ENCODE data around the gene UBXN10. TPM values are rescaled to one million over a fixed set of nuclear protein-coding genes. Genes with fewer than 3 reads are reported as not detected.

The UBXN10 gene
- total RNA-seq, 4 donors from 2014 or later, result 0.16 to 0.68 (median 0.52) TPM

DNA sequence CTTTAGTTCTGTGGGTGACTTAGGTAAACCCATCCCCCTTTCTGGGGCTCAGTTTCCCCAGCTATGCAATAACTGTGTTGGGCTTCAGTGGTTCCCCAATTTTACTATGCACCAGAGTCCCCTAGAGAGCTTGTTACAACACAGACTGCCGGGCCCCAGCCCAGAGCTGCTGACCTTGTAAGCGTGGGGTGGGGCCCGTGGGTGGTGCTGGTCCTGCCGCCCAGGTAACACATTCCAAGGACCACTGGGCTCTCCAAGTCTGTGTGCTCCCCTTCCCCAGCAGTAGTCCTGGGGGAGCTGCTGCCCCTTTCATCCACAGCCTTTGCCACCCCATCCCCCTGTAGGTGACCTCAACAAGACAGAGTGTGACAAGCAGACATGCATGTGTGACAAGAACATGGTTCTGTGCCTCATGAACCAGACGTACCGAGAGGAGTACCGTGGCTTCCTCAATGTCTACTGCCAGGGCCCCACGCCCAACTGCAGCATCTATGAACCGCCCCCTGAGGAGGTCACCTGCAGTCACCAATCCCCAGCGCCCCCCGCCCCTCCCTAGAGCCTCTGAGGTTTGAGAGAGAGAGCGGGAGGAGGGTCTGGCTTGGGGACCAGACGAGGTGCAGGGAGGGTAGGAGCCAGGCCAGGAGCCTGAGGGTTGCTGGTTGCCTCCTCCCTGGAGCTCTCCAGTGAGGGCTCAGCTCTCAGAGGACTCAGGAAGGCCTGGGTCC, 37.9 kb upstream of the UBXN10 start:
- TF ChIP-seq, protein P1, sequence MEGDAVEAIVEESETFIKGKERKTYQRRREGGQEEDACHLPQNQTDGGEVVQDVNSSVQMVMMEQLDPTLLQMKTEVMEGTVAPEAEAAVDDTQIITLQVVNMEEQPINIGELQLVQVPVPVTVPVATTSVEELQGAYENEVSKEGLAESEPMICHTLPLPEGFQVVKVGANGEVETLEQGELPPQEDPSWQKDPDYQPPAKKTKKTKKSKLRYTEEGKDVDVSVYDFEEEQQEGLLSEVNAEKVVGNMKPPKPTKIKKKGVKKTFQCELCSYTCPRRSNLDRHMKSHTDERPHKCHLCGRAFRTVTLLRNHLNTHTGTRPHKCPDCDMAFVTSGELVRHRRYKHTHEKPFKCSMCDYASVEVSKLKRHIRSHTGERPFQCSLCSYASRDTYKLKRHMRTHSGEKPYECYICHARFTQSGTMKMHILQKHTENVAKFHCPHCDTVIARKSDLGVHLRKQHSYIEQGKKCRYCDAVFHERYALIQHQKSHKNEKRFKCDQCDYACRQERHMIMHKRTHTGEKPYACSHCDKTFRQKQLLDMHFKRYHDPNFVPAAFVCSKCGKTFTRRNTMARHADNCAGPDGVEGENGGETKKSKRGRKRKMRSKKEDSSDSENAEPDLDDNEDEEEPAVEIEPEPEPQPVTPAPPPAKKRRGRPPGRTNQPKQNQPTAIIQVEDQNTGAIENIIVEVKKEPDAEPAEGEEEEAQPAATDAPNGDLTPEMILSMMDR (IDR thresholded peaks at IDR 0.05; ENCODE audit: low read depth), result no peak

DNA sequence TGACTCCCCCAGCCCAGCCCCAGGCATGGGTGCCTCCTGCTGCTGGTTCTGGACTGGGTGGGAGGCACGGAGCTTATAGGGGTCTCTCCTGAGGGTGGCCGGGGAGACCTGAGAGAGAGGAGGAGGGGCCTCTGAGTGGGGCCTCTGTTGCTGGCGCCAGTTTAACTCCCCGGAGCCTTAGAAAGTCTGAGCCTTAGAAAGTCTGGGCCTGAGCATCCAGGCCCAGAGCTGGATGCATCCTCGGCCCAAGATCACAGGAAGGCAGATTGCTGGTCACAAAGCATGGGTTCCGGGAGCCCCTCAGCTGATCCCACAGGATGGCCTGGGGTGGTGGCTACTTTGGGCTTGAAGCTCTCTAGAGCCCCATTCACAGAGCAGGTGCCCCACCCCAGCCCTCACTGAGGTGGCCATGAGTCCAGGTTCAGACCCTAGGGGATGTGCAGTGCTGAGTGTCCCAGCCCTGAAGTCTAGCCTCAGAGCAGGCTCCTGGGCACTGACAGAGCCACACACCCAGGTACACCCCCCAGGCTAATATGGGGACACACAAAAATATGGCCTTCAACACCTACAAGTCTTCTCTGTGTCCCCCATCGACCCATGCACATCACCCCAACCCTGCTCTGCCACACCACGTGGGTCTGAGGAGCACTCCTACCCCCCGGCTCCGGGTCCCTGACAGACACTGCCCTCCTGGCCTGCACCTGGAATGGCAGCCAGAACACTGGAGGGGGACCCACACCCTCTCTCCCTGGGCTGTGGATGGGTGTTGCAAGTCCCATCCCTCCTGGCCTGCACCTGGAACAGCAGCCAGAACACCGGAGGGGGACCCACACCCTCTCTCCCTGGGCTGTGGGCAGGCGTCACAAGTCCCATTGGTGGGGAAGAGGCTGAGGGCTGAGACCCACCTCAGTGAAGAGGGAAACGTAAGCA, 37.1 kb upstream of the UBXN10 start:
- TF ChIP-seq, protein P1 (IDR thresholded peaks at IDR 0.05; ENCODE audit: low read depth), result no peak

DNA sequence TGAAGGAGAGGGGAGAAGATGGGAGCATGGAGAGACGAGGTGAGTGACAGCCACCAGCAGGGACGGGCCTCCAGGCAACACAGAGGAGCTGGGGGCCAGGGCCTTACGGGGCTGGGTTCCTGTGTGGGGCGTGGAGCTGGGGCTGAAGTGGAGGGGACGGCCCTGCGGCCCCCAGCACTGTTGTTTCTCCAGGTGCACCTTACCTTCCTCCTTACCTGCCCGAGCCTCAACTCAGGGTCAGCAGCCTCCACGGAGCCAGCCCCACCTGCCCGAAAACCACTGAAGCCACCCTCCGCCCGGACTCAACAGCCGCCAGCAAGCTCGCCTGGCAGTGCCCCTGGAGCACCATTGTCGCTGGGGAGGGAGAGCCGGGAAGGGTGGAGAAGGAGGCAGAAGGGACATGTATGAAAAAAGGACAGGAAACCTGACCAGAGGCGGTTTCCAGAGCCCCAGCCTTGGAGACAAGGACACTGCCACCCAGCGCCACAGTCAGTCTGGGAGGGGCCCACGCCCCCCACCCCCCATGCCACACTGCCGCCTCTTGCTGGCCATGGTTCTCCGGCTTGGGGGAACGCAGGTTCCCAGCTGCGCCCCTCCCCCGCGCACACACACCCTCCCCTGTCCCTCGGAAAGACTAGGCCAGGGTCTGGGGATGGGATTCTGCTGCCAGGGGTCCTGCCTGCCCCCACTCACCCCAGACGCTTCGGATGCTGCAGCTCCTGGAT, 36.1 kb upstream of the UBXN10 start:
- TF ChIP-seq, protein P1 (IDR thresholded peaks at IDR 0.05; ENCODE audit: low read depth), result no peak

DNA sequence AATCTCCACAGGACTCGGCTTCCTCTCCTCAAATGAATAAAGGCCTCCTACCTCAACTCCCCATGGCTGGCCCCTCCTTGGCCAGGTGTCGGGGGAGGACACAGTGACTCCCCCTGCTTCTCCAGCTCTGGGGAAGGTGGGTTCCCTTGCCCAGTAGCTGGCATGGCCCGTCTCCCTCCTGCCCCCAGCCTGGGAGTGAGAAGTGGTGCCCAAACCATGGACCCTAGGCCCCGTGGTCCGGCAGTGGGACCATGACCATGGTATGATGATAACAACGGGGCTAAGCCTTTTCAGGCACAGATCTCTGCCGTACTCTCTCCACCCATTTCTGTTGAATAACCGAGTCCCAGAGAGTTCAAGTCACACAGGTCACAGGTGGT, 35.6 kb upstream of the UBXN10 start:
- TF ChIP-seq, protein P1 (IDR thresholded peaks at IDR 0.05; ENCODE audit: low read depth), result no peak

DNA sequence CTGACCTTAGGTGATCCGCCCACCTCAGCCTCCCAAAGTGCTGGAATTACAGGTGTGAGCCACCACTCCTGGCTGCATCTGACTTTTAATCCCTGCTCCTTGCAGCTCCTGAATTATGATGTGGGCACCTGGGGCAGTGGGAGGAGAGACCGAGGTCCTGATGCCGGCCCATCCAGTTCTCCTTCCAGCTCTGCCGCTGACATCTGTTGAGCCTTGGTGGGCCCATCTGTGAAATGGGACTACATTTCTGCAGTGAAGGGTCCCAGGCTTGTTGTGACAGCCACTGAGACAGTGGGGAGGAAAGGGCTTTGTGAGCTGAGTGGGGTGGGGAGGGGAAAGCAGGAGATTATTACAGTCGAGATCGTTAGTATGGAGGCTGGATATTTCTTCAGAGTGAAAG, 34.9 kb upstream of the UBXN10 start:
- TF ChIP-seq, protein P1 (IDR thresholded peaks at IDR 0.05; ENCODE audit: low read depth), result no peak

DNA sequence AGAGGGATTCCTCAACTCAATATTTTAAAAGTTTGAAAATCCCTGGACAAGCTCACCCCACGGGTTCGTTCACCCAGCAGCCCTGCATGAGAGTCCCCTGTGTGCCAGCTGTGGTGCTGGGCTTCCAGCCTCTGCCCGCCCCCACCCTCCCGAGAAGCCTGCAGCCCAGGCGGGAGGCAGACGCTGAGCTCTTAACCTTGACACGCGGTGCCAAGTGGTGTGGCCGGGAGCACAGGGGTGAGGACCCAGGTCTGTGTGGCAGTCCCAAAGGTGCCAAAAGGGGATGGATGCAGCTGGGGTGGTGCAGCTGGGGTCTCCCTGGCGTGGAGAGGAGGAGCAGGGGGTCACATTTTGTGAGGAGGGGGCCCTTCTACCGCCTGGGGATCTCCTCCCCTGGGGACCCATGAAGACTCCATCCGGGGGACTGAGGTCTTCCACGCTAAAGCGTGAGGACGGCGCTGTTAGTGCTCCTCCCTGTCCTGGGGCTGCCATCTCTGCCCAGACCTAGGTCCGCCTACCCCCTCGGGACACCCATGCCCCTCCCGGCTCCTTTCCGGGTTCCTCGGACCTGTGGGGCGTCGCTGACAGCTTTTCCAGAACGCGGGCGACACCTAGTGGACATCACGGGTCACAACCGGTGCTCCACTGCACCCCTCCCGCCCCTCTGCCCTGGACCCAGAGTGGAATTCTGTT, 33.8 kb upstream of the UBXN10 start:
- TF ChIP-seq, protein P1 (IDR thresholded peaks at IDR 0.05; ENCODE audit: low read depth), result no peak

Measured in subcutaneous adipose tissue (tissue), 4 donors.